Progenitor cell of endocrine pancreas (in vitro differentiated cells): ENCODE data around the gene RDH16. TPM values are rescaled to one million over a fixed set of nuclear protein-coding genes. Genes with fewer than 3 reads are reported as not detected.
"Not testable (repeated sequence)": the region's sequence is repeated elsewhere in the genome, so short reads cannot be mapped to it uniquely, and the experiment has no call there.

ENCODE experiments used
- DNase-seq: peaks from one replicate; pipeline ENCODE4 v3.0.0; 2021; ENCODE audit warnings: low spot score; ENCODE audit not compliant: unreplicated experiment
- H3K27ac Mint-ChIP-seq: 2 replicates; pipeline ENCODE4 v1.8.0; 2021; ENCODE audit warnings: mild to moderate bottlenecking, moderate library complexity, mixed read lengths
- H3K27me3 Mint-ChIP-seq: 2 replicates; pipeline ENCODE4 v1.8.0; 2021; ENCODE audit warnings: mixed read lengths
- H3K36me3 Mint-ChIP-seq: 2 replicates; pipeline ENCODE4 v1.8.0; 2022; ENCODE audit warnings: mixed read lengths; ENCODE audit not compliant: insufficient read depth
- H3K4me1 Mint-ChIP-seq: 2 replicates; pipeline ENCODE4 v1.8.0; 2021; ENCODE audit warnings: low read depth, mixed read lengths
- H3K4me3 Mint-ChIP-seq: 2 replicates; pipeline ENCODE4 v1.8.0; 2021; ENCODE audit warnings: low read depth, mild to moderate bottlenecking, moderate library complexity, mixed read lengths
- H3K9me3 Mint-ChIP-seq: 2 replicates; pipeline ENCODE4 v1.8.0; 2021; ENCODE audit warnings: low read depth, mixed read lengths
- total RNA-seq: library from RNA; stranded (reverse); gene quantifications from 2 replicates; pipeline ENCODE4 v1.2.1, GENCODE V29; 2021
- TF ChIP-seq, protein P1 (sequence below): fragments of 200-600 bp; sonication (generic); IDR thresholded peaks from one replicate; pipeline ENCODE4 v1.5.0; 2021; ENCODE audit warnings: antibody characterized with exemption, mild to moderate bottlenecking; ENCODE audit not compliant: unreplicated experiment

The RDH16 gene
- total RNA-seq, 1 donor from 2014 or later: 0.98 TPM

DNA sequence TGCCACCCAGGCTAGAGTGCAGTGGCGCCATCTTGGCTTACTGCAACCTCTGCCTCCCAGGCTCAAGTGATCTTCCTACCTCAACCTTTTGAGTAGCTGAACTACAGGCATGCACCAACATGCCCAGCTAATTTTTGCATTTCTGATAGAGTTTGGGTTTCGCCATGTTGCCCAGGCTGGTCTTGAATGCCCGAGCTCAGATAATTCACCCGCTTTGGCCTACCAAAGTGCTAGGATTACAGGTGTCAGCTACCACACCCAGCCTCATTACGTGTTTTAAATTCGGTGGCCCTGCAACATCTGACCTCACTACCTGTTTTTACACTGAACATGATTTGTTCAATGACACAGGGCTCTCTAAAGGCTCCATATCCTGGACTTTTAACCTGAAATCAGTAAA is 22.9 kb upstream of the RDH16 start:
- Mint-ChIP-seq H3K27me3 (no peaks in the 10 kb centered on the region), H3K9me3 (no peaks in the 10 kb centered on the region), H3K4me3 (no peak overlapping the region), H3K27ac (no peak overlapping the region), H3K36me3 (peaks cover 2% of the 10 kb centered on the region), H3K4me1 (no peaks in the 10 kb centered on the region)
- TF ChIP-seq, protein P1, sequence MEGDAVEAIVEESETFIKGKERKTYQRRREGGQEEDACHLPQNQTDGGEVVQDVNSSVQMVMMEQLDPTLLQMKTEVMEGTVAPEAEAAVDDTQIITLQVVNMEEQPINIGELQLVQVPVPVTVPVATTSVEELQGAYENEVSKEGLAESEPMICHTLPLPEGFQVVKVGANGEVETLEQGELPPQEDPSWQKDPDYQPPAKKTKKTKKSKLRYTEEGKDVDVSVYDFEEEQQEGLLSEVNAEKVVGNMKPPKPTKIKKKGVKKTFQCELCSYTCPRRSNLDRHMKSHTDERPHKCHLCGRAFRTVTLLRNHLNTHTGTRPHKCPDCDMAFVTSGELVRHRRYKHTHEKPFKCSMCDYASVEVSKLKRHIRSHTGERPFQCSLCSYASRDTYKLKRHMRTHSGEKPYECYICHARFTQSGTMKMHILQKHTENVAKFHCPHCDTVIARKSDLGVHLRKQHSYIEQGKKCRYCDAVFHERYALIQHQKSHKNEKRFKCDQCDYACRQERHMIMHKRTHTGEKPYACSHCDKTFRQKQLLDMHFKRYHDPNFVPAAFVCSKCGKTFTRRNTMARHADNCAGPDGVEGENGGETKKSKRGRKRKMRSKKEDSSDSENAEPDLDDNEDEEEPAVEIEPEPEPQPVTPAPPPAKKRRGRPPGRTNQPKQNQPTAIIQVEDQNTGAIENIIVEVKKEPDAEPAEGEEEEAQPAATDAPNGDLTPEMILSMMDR: no peak
- DNase-seq: no peak

DNA sequence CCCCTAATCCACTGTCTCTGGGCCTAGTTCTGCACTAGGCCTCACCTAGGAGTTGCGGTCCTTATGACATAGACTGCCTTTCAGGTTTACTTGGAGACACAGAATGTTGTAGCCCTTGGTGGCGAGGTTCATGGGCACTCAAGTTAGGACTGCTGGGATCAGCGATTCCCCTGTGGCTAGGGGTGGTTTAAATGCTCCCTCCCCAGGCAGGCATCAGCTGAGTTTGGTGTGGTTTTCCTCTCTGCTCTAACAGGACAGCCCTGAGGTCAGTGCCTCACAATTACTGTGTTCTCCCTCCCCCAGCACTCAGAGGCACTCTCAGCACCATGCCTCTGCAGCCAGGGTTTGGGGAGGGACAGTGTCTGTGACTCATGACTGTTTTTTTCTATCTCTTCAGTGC is 22.2 kb upstream of the RDH16 start:
- Mint-ChIP-seq H3K4me3 (no peak overlapping the region), H3K9me3 (no peaks in the 10 kb centered on the region), H3K27ac (no peak overlapping the region), H3K36me3 (peaks cover 2% of the 10 kb centered on the region), H3K4me1 (no peaks in the 10 kb centered on the region), H3K27me3 (no peaks in the 10 kb centered on the region)
- TF ChIP-seq, protein P1: no peak
- no peak for DNase-seq

DNA sequence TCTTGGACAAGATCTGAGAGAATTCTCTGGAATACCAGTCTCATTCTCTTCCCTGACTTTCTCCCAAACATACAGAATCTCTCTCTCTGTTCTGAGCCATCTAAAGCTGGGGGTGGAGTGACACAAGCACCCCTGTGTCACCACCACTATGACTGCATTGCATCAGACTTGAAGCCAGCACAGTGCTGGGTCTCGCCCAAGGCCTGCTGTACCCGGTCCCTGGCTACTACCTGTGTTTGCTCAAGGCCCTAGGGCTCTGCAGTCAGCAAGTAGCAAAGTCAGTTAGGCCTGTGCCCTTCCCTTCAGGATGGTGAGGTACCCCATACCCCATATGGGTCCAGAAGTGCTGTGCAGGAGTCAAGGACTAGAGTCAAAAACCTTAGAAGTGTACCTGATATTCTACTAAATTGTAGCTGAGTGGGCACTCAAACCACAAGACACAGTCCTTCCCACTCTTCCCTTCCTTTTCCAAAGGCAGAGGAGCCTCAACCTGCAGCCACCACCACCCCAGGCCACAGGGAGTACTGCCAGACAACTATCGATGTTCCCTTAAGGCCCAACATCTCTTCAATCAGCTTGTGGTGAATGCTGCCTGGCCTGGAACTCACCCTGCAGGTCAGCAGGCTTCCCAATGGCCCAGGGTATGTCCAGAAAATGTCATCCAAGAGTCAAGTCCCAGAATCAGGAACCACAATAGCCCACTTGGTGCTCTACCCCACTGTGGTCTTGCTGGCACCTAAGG is 21.2 kb upstream of the RDH16 start:
- Mint-ChIP-seq H3K27ac (no peak overlapping the region), H3K36me3 (peaks cover 2% of the 10 kb centered on the region), H3K4me1 (no peaks in the 10 kb centered on the region), H3K4me3 (no peak overlapping the region), H3K27me3 (no peaks in the 10 kb centered on the region), H3K9me3 (no peaks in the 10 kb centered on the region)
- DNase-seq: no peak
- TF ChIP-seq, protein P1: no peak

DNA sequence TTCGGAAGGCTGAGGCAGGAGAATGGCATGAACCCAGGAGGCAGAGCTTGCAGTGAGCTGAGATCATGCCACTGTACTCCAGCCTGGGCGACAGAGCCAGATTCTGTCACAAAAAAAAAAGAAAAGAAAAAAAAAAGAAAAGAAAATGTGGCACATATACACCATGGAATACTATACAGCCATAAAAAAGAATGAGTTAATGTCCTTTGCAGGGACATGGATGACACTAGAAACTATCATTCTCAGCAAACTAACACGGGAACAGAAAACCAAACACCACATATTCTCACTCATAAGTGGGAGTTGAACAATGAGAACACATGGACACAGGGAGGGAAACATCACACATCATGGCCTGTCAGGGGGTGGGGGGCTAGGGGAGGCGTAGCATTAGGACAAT is 20.0 kb upstream of the RDH16 start:
- H3K4me3 Mint-ChIP-seq, H3K27me3 Mint-ChIP-seq, H3K36me3 Mint-ChIP-seq, H3K9me3 Mint-ChIP-seq, DNase-seq, H3K4me1 Mint-ChIP-seq: not testable (repeated sequence)
- peak overlapping the region; percentile 33 for H3K27ac Mint-ChIP-seq

DNA sequence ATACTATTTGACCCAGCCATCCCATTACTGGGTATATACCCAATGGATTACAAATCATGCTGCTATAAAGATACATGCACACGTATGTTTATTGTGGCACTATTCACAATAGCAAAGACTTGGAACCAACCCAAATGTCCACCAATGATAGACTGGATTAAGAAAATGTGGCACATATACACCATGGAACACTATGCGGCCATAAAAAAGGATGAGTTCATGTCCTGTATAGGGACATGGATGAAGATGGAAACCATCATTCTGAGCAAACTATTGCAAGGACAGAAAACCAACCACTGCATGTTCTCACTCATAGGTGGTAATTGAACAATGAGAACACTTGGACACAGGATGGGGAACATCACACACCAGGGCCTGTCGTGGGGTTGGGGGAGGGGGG is 16.8 kb upstream of the RDH16 start:
- DNase-seq, H3K4me3 Mint-ChIP-seq, H3K27me3 Mint-ChIP-seq, H3K4me1 Mint-ChIP-seq, H3K36me3 Mint-ChIP-seq, H3K27ac Mint-ChIP-seq, H3K9me3 Mint-ChIP-seq: not testable (repeated sequence)

DNA sequence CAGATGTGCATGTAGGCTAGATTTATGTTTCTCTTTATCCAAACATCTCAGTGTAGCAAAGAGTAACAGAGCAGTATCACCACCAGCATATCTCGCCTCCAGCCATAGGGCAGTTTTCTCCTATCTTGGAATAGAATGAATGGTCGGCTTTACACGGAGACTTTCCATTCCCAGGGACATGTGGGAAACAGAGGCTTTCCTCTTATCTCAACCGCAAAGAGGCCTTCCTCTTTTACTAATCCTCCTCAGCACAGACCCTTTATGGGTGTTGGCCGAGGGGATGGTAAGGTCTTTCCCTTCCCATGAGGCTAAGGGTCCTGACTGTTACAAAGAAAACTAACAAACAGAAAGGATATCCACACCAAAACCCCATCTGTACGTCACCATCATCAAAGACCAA is 11.5 kb upstream of the RDH16 start:
- H3K9me3 Mint-ChIP-seq: peaks cover 11% of the 10 kb centered on the region
- not testable (repeated sequence) for H3K4me1 Mint-ChIP-seq, H3K27ac Mint-ChIP-seq, H3K27me3 Mint-ChIP-seq, DNase-seq, H3K36me3 Mint-ChIP-seq, H3K4me3 Mint-ChIP-seq

DNA sequence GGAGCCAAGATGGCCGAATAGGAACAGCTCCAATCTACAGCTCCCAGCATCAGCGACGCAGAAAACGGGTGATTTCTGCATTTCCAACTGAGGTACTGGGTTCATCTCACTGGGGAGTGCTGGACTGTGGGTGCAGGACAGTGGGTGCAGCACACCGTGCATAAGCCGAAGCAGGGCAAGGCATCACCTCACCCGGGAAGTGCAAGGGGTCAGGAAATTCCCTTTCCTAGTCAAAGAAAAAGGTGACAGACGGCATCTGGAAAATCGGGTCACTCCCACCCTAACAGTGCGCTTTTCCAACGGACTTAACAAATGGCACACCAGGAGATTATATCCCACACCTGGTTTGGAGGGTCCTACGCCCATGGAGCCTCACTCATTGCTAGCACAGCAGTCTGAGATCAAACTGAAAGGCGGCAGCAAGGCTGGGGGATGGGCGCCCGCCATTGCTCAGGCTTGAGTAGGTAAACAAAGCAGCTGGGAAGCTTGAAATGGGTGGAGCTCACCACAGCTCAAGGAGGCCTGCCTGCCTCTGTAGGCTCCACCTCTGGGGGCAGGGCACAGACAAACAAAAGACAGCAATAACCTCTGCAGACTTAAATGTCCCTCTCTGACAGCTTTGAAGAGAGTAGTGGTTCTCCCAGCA is 8.7 kb upstream of the RDH16 start:
- not testable (repeated sequence) for H3K27ac Mint-ChIP-seq, H3K4me3 Mint-ChIP-seq, H3K27me3 Mint-ChIP-seq, DNase-seq, H3K36me3 Mint-ChIP-seq, H3K4me1 Mint-ChIP-seq
- peaks cover 21% of the 10 kb centered on the region for H3K9me3 Mint-ChIP-seq

DNA sequence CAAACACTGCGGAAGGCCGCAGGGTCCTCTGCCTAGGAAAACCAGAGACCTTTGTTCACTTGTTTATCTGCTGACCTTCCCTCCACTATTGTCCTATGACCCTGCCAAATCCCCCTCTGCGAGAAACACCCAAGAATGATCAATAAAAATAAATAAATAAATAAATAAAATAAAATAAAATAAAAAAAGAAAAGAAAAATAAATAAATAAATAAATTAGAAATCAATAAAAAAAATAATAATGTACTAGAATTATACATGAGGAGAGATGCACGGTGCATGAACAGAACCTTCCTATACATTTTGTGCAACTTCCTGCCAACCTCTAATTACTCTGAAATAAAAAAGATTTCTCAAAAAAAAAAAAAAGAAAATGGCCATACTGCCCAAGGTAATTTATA is 7.7 kb upstream of the RDH16 start:
- not testable (repeated sequence) for H3K4me1 Mint-ChIP-seq, H3K27ac Mint-ChIP-seq, H3K27me3 Mint-ChIP-seq, H3K36me3 Mint-ChIP-seq, H3K4me3 Mint-ChIP-seq, DNase-seq
- peaks cover 25% of the 10 kb centered on the region for H3K9me3 Mint-ChIP-seq

DNA sequence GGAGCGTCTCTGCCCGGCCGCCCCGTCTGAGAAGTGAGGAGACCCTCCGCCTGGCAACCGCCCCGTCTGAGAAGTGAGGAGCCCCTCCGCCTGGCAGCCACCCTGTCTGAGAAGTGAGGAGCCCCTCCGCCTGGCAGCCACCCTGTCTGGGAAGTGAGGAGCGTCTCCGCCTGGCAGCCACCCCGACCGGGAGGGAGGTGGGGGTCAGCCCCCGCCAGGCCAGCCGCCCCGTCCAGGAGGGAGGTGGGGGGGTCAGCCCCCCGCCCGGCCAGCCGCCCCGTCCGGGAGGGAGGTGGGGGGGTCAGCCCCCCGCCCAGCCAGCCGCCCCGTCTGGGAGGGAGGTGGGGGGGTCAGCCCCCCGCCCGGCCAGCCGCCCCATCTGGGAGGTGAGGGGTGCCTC is 6.1 kb upstream of the RDH16 start:
- not testable (repeated sequence) for H3K4me3 Mint-ChIP-seq, H3K36me3 Mint-ChIP-seq, DNase-seq, H3K27me3 Mint-ChIP-seq, H3K4me1 Mint-ChIP-seq, H3K27ac Mint-ChIP-seq
- peaks cover 28% of the 10 kb centered on the region for H3K9me3 Mint-ChIP-seq

DNA sequence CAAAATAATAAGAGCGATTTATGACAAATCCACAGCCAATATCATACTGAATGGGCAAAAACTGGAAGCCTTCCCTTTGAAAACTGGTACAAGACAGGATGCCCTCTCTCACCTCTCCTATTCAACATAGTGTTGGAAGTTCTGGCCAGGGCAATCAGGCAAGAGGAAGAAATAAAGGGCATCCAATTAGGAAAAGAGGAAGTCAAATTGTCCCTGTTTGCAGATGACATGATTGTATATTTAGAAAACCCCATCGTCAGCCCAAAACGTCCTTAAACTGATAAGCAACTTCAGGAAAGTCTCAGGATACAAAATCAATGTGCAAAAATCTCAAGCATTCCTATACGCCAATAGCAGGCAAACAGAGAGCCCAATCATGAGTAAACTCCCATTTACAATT is 4.8 kb upstream of the RDH16 start:
- not testable (repeated sequence) for H3K4me1 Mint-ChIP-seq, H3K4me3 Mint-ChIP-seq, H3K27ac Mint-ChIP-seq, H3K27me3 Mint-ChIP-seq, H3K36me3 Mint-ChIP-seq, DNase-seq
- H3K9me3 Mint-ChIP-seq: peaks cover 25% of the 10 kb centered on the region
